Esophagus (tissue), 2 donors: ENCODE measurements around the gene FBXW8. TPM values are rescaled to one million over a fixed set of nuclear protein-coding genes. Genes with fewer than 3 reads are reported as not detected.

Source experiments
- H3K27ac ChIP-seq, 2 donors: one replicate each; pipeline ENCODE4 v1.5.1; 2013; ENCODE audit warnings: low read depth in 2 of 2, mild to moderate bottlenecking in 2 of 2, inconsistent platforms in 1 of 2, low read length in 1 of 2, moderate library complexity in 1 of 2
- H3K27me3 ChIP-seq, 2 donors: one replicate each; pipeline ENCODE4 v1.6.1; 2013; ENCODE audit warnings: low read length in 2 of 2, control low read depth in 1 of 2, mild to moderate bottlenecking in 1 of 2; ENCODE audit not compliant: insufficient read depth in 2 of 2, control insufficient read depth in 1 of 2
- H3K36me3 ChIP-seq, 2 donors: one replicate each; pipeline ENCODE4 v1.6.1; 2013; ENCODE audit warnings: low read length in 1 of 2; ENCODE audit not compliant: control insufficient read depth in 2 of 2, insufficient read depth in 2 of 2
- H3K4me1 ChIP-seq, 2 donors: one replicate each; pipeline ENCODE4 v1.6.1; 2013; ENCODE audit warnings: low read length in 1 of 2; ENCODE audit not compliant: control insufficient read depth in 2 of 2, insufficient read depth in 2 of 2
- H3K4me3 ChIP-seq, 2 donors: one replicate each; pipeline ENCODE4 v1.5.1; 2013; ENCODE audit warnings: low read length in 2 of 2, mild to moderate bottlenecking in 2 of 2, low read depth in 1 of 2, moderate library complexity in 1 of 2
- H3K9me3 ChIP-seq, 2 donors: one replicate each; pipeline ENCODE4 v1.6.1; 2013; ENCODE audit warnings: mild to moderate bottlenecking in 2 of 2, low read depth in 1 of 2, low read length in 1 of 2, moderate library complexity in 1 of 2; ENCODE audit not compliant: control insufficient read depth in 2 of 2, insufficient read depth in 1 of 2
- WGBS, 2 donors: extraction: QIAGEN DNeasy Blood & Tissue Kit; methylation state at CpG; one replicate each; pipeline ENCODE4 v1.1.7; 2013; 5-methylcytosine and 5-hydroxymethylcytosine counted together
- polyA plus RNA-seq, 2 donors: library from polyadenylated mRNA; stranded (reverse); fragments of 200-250 nt; gene quantifications; one replicate each; pipeline ENCODE4 v1.2.3, GENCODE V29; 2013
- donor health status: healthy with polysubstance abuse.
- donor health status: Bipolar disorder and iron deficiency.

Gene FBXW8
- polyA plus RNA-seq, 2 donors, result 2.7 to 3.7 TPM

DNA sequence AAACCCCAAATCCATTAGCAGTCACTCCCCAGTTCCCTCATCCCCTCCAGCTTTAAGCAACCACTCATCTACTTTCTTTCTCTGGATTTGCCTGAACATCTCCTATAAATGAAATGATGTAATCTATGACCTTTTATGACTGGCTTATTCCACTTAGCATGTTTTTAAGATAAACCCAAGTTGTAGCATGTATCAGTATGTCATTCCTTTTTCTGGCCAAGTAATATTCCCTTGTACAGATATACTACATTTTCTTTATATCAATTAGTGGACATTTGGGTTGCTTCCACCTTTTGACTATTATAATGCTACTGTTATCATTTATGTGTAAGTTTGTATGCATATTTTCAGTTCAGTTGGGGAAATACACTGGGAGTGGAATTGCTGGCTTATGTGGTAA is 105.1 kb downstream of the FBXW8 start:
- no peak overlapping the region for H3K27ac ChIP-seq
- H3K4me3 ChIP-seq, result no peak overlapping the region
- no peaks in the 10 kb centered on the region for H3K27me3 ChIP-seq
- peaks cover 9 to 10% of the 10 kb centered on the region in 2 donors for H3K36me3 ChIP-seq
- H3K9me3 ChIP-seq, result no peaks in the 10 kb centered on the region
- no peaks in the 10 kb centered on the region for H3K4me1 ChIP-seq

- Histone ChIP-seq H3K4me3 (no peak overlapping the region), H3K9me3 (no peaks in the 10 kb centered on the region), H3K27ac (no peak overlapping the region), H3K4me1 (no peaks in the 10 kb centered on the region), H3K27me3 (no peaks in the 10 kb centered on the region), H3K36me3 (peaks cover 9 to 10% of the 10 kb centered on the region in 2 donors)
- WGBS, 2 donors, result 87 to 91% methylated on average over 9 of the region's 9 CpGs
Measured at GRCh38 chr12:117017807-117018206, 107.1 kb downstream of the FBXW8 start.

DNA sequence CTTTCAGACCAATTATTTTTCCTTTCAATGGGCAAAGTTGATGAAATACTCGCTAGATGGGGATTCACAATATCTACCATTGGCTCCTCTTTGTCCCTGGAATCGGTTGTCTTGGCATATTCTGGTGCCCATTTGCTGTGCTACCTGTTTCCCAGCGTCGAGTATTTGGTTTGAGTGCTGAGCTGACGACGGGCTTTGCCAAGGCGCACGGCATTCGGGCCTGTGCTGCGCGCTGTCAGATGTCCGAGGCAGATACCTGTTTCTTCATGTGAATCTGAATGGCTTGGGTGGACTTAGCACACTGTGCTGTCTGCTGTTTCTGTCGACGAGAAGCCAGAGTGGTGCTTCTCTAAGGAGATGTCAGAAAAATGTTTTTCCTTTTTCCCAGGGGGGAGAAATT is 107.5 kb downstream of the FBXW8 start:
- peaks cover 9 to 10% of the 10 kb centered on the region in 2 donors for H3K36me3 ChIP-seq
- no peaks in the 10 kb centered on the region for H3K9me3 ChIP-seq
- WGBS, 2 donors, result 92 to 95% methylated on average over 14 of the region's 14 CpGs
- no peaks in the 10 kb centered on the region for H3K27me3 ChIP-seq
- no peak overlapping the region for H3K27ac ChIP-seq
- no peaks in the 10 kb centered on the region for H3K4me1 ChIP-seq
- no peak overlapping the region for H3K4me3 ChIP-seq

DNA sequence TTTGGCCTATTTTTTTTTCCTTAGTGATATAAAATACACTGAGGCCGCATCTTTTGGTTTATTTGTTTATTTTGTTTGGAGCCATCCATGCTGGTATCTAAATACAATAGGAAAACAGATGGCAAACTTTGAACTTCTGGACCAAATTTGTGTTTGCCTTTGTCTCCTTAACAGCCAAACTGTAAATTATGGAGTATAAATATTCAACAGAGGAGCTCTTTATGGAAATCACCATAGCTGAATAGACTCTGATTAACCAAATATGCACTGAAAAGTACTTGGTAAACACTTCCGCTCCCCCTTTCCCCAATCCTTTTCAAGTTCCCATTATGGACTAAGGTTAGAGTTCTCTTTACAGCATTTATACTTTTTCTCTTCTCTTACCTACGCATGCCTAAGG is 107.9 kb downstream of the FBXW8 start:
- Histone ChIP-seq H3K36me3 (peaks cover 9 to 10% of the 10 kb centered on the region in 2 donors), H3K4me1 (no peaks in the 10 kb centered on the region)

GRCh38 chr12:117019866-117020265 is 109.1 kb downstream of the FBXW8 start:
- WGBS, 2 donors, result 93 to 95% methylated on average over 12 of the region's 12 CpGs
- no peaks in the 10 kb centered on the region for H3K27me3 ChIP-seq
- no peaks in the 10 kb centered on the region for H3K9me3 ChIP-seq
- H3K27ac ChIP-seq, result no peak overlapping the region
- no peaks in the 10 kb centered on the region for H3K4me1 ChIP-seq
- H3K36me3 ChIP-seq, result peaks cover 14 to 18% of the 10 kb centered on the region in 2 donors
- no peak overlapping the region for H3K4me3 ChIP-seq

More for the DNA sequence above, 107.9 kb downstream of the FBXW8 start:
- H3K27ac ChIP-seq, result no peak overlapping the region
- H3K4me3 ChIP-seq, result no peak overlapping the region
- 90 to 92% methylated on average over 3 of the region's 3 CpGs for WGBS, 2 donors
- H3K27me3 ChIP-seq, result no peaks in the 10 kb centered on the region
- H3K9me3 ChIP-seq, result no peaks in the 10 kb centered on the region

DNA sequence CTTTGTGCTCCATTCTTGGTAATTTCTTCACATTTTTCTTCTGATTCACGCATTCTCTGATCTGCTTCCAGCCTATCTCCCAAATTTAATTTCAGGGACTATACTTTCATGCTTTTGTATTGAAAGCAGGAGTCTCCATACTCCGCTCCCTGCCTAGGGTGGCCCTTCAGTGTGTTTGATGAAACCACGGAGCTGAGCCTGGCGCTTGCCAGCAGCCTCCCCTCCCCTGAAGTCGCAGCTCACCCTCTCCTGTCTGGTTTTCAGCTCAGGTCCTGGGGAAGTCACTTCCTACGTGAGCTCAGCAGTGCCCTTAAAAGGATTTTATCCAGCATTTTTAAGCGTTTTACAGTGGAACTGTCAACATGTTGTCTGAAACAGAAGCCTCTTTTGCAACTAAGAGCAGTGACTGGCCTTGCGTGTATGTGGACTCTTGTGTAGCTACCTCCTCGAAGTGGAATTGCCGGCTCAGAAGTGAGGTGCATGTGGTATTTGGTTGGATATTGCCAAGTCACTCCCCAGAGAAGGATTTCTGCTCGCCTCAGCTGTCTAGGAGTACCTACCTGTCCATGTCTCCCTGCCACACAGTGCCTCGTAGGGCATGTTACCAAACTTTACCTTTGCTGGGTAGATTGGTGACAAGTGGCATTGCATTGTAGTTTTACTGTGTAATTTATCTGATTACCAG is 109.9 kb downstream of the FBXW8 start:
- Histone ChIP-seq H3K36me3 (peaks cover 9 to 19% of the 10 kb centered on the region in 2 donors), H3K9me3 (no peaks in the 10 kb centered on the region), H3K4me3 (no peak overlapping the region), H3K4me1 (no peaks in the 10 kb centered on the region), H3K27me3 (no peaks in the 10 kb centered on the region), H3K27ac (no peak overlapping the region)
- WGBS, 2 donors, result 79 to 84% methylated on average over 12 of the region's 12 CpGs

- H3K27ac ChIP-seq, result no peak overlapping the region
- H3K4me3 ChIP-seq, result no peak overlapping the region
- H3K36me3 ChIP-seq, result peaks cover 12 to 30% of the 10 kb centered on the region in 2 donors
- H3K4me1 ChIP-seq, result no peaks in the 10 kb centered on the region
- H3K9me3 ChIP-seq, result no peaks in the 10 kb centered on the region
- no peaks in the 10 kb centered on the region for H3K27me3 ChIP-seq
- 85 to 88% methylated on average over 6 of the region's 6 CpGs for WGBS, 2 donors
Measured at GRCh38 chr12:117022465-117022864, 111.7 kb downstream of the FBXW8 start.

GRCh38 chr12:117023998-117024960 is 113.5 kb downstream of the FBXW8 start:
- Histone ChIP-seq H3K9me3 (no peaks in the 10 kb centered on the region), H3K4me3 (no peak overlapping the region), H3K4me1 (no peaks in the 10 kb centered on the region), H3K27ac (no peak overlapping the region), H3K27me3 (no peaks in the 10 kb centered on the region), H3K36me3 (peaks cover 18 to 37% of the 10 kb centered on the region in 2 donors)
- 89 to 90% methylated on average over 24 of the region's 24 CpGs for WGBS, 2 donors

GRCh38 chr12:117024961-117025480 is 114.3 kb downstream of the FBXW8 start:
- Histone ChIP-seq H3K4me3 (no peak overlapping the region), H3K36me3 (peaks cover 20 to 34% of the 10 kb centered on the region in 2 donors), H3K4me1 (no peaks in the 10 kb centered on the region), H3K27me3 (no peaks in the 10 kb centered on the region), H3K9me3 (no peaks in the 10 kb centered on the region), H3K27ac (no peak overlapping the region)
- WGBS, 2 donors, result 87 to 88% methylated on average over 10 of the region's 10 CpGs
